ENCODE results near the gene FYN.
A peak's percentile ranks its signal among the peaks of the same experiment; 100 is the strongest.
"Not testable (repeated sequence)": the region's sequence is repeated elsewhere in the genome, so short reads cannot be mapped to it uniquely, and the experiment has no call there.

Gene FYN

DNA sequence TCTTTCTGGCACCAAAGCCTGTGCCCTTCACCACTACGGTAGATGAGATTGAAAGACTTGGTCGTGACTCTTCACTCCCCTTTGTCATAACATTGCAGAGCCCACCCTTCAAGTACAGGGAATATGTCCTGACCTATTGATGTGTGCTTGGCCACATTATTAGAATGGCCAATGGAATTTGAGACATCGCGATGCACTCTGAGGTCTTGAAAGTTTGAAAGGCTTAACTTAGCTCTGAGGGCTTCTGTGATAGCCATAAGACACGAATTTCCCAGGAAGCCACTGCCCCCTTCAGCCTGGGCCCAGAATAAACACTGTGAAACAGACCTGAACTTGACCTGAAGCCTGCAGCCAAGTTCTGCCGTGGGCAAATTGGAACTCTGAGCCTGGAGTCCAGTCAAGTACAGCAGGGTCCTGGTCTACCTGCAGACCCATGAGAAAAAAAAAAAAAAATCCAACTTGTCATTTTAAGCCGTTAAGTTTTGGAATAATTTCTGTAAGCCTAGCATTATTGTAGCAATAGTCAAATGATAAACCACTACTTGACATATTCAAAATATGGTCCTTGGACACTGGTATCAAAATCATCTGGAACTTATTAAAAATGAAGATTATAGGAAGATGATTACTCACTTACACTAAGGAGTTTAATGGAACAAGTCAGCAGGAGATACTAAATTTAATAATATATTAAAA lies 230.6 kb downstream of the FYN start:
- H3K4me3 ChIP-seq (ENCODE audit: insufficient read length, low read depth): no peak overlapping the region
- no peaks in the 10 kb centered on the region for H3K36me3 ChIP-seq (ENCODE audit: insufficient read depth, insufficient read length, low read length)
- H3K27me3 ChIP-seq (ENCODE audit: insufficient read depth, insufficient read length): no peaks in the 10 kb centered on the region
- TF ChIP-seq SUZ12 (IDR thresholded peaks at IDR 0.05; ENCODE audit: extremely low read depth, insufficient read depth, insufficient read length): no peak
- no peak for TF ChIP-seq ZNF274 (IDR thresholded peaks at IDR 0.05; ENCODE audit: low read depth, low read length)
- no peak for TF ChIP-seq YY1 (IDR thresholded peaks at IDR 0.05; ENCODE audit: insufficient read depth, insufficient read length)
- H3K9ac ChIP-seq (ENCODE audit: insufficient read length, low read depth): no peak overlapping the region
- DNase-seq (ENCODE audit: low read depth, low spot score): peak; percentile 28
- no peaks in the 10 kb centered on the region for H3K4me1 ChIP-seq (ENCODE audit: insufficient read depth, insufficient read length)
- H3K9me3 ChIP-seq (ENCODE audit: insufficient read depth, low read length): no peaks in the 10 kb centered on the region

GRCh38 chr6:111639266-111639665 lies 234.0 kb downstream of the FYN start:
- H3K4me1 ChIP-seq (ENCODE audit: insufficient read depth, insufficient read length): no peaks in the 10 kb centered on the region
- no peaks in the 10 kb centered on the region for H3K36me3 ChIP-seq (ENCODE audit: insufficient read depth, insufficient read length, low read length)
- H3K27me3 ChIP-seq (ENCODE audit: insufficient read depth, insufficient read length): no peaks in the 10 kb centered on the region
- no peak overlapping the region for H3K9ac ChIP-seq (ENCODE audit: insufficient read length, low read depth)
- TF ChIP-seq ZNF274 (IDR thresholded peaks at IDR 0.05; ENCODE audit: low read depth, low read length) (no peak), YY1 (IDR thresholded peaks at IDR 0.05; ENCODE audit: insufficient read depth, insufficient read length) (no peak), SUZ12 (IDR thresholded peaks at IDR 0.05; ENCODE audit: extremely low read depth, insufficient read depth, insufficient read length) (no peak)
- DNase-seq (ENCODE audit: low read depth, low spot score): no peak
- H3K4me3 ChIP-seq (ENCODE audit: insufficient read length, low read depth): no peak overlapping the region
- H3K9me3 ChIP-seq (ENCODE audit: insufficient read depth, low read length): no peaks in the 10 kb centered on the region

DNA sequence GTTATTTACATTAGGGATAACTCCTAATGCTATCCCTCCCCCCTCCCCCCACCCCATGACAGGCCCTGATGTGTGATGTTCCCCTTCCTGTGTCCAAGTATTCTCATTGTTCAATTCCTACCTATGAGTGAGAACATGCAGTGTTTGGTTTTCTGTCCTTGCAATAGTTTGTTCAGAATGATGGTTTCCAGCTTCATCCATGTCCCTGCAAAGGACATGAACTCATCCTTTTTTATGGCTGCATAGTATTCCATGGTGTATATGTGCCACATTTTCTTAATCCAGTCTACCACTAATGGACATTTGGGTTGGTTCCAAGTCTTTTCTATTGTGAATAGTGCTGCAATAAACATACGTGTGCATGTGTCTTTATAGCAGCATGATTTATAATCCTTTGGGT lies 238.3 kb downstream of the FYN start:
- not testable (repeated sequence) for H3K4me1 ChIP-seq (ENCODE audit: insufficient read depth, insufficient read length); H3K9me3 ChIP-seq (ENCODE audit: insufficient read depth, low read length); H3K27me3 ChIP-seq (ENCODE audit: insufficient read depth, insufficient read length); H3K36me3 ChIP-seq (ENCODE audit: insufficient read depth, insufficient read length, low read length); DNase-seq (ENCODE audit: low read depth, low spot score); H3K9ac ChIP-seq (ENCODE audit: insufficient read length, low read depth); H3K4me3 ChIP-seq (ENCODE audit: insufficient read length, low read depth)

GRCh38 chr6:111633822-111634221 lies 239.4 kb downstream of the FYN start:
- Histone ChIP-seq H3K36me3 (ENCODE audit: insufficient read depth, insufficient read length, low read length) (no peaks in the 10 kb centered on the region), H3K9me3 (ENCODE audit: insufficient read depth, low read length) (no peaks in the 10 kb centered on the region), H3K27me3 (ENCODE audit: insufficient read depth, insufficient read length) (no peaks in the 10 kb centered on the region), H3K4me3 (ENCODE audit: insufficient read length, low read depth) (no peak overlapping the region), H3K4me1 (ENCODE audit: insufficient read depth, insufficient read length) (peaks cover 7% of the 10 kb centered on the region), H3K9ac (ENCODE audit: insufficient read length, low read depth) (no peak overlapping the region)
- no peak for DNase-seq (ENCODE audit: low read depth, low spot score)
- TF ChIP-seq SUZ12 (IDR thresholded peaks at IDR 0.05; ENCODE audit: extremely low read depth, insufficient read depth, insufficient read length): no peak
- TF ChIP-seq ZNF274 (IDR thresholded peaks at IDR 0.05; ENCODE audit: low read depth, low read length): no peak
- no peak for TF ChIP-seq YY1 (IDR thresholded peaks at IDR 0.05; ENCODE audit: insufficient read depth, insufficient read length)

- DNase-seq (ENCODE audit: low read depth, low spot score): no peak
- TF ChIP-seq ZNF274 (IDR thresholded peaks at IDR 0.05; ENCODE audit: low read depth, low read length) (no peak), YY1 (IDR thresholded peaks at IDR 0.05; ENCODE audit: insufficient read depth, insufficient read length) (no peak), SUZ12 (IDR thresholded peaks at IDR 0.05; ENCODE audit: extremely low read depth, insufficient read depth, insufficient read length) (no peak)
- H3K27me3 ChIP-seq (ENCODE audit: insufficient read depth, insufficient read length): no peaks in the 10 kb centered on the region
Observed at GRCh38 chr6:111632468-111633247, 240.6 kb downstream of the FYN start.

GRCh38 chr6:111631903-111632460 lies 241.3 kb downstream of the FYN start:
- no peak for TF ChIP-seq YY1 (IDR thresholded peaks at IDR 0.05; ENCODE audit: insufficient read depth, insufficient read length)
- TF ChIP-seq SUZ12 (IDR thresholded peaks at IDR 0.05; ENCODE audit: extremely low read depth, insufficient read depth, insufficient read length): no peak
- TF ChIP-seq ZNF274 (IDR thresholded peaks at IDR 0.05; ENCODE audit: low read depth, low read length): no peak
- H3K9me3 ChIP-seq (ENCODE audit: insufficient read depth, low read length): no peaks in the 10 kb centered on the region
- H3K27me3 ChIP-seq (ENCODE audit: insufficient read depth, insufficient read length): no peaks in the 10 kb centered on the region
- peak overlapping the region; percentile 32 for H3K9ac ChIP-seq (ENCODE audit: insufficient read length, low read depth)
- no peaks in the 10 kb centered on the region for H3K36me3 ChIP-seq (ENCODE audit: insufficient read depth, insufficient read length, low read length)
- H3K4me1 ChIP-seq (ENCODE audit: insufficient read depth, insufficient read length): peaks cover 7% of the 10 kb centered on the region
- DNase-seq (ENCODE audit: low read depth, low spot score): no peak
- no peak overlapping the region for H3K4me3 ChIP-seq (ENCODE audit: insufficient read length, low read depth)

More at GRCh38 chr6:111632468-111633247, 240.6 kb downstream of the FYN start:
- no peaks in the 10 kb centered on the region for H3K9me3 ChIP-seq (ENCODE audit: insufficient read depth, low read length)
- H3K4me3 ChIP-seq (ENCODE audit: insufficient read length, low read depth): no peak overlapping the region
- no peak overlapping the region for H3K9ac ChIP-seq (ENCODE audit: insufficient read length, low read depth)
- no peaks in the 10 kb centered on the region for H3K36me3 ChIP-seq (ENCODE audit: insufficient read depth, insufficient read length, low read length)
- peaks cover 7% of the 10 kb centered on the region for H3K4me1 ChIP-seq (ENCODE audit: insufficient read depth, insufficient read length)

- Histone ChIP-seq H3K27me3 (ENCODE audit: insufficient read depth, insufficient read length) (no peaks in the 10 kb centered on the region), H3K36me3 (ENCODE audit: insufficient read depth, insufficient read length, low read length) (no peaks in the 10 kb centered on the region), H3K9ac (ENCODE audit: insufficient read length, low read depth) (no peak overlapping the region), H3K9me3 (ENCODE audit: insufficient read depth, low read length) (no peaks in the 10 kb centered on the region), H3K4me1 (ENCODE audit: insufficient read depth, insufficient read length) (peaks cover 7% of the 10 kb centered on the region), H3K4me3 (ENCODE audit: insufficient read length, low read depth) (no peak overlapping the region)
- DNase-seq (ENCODE audit: low read depth, low spot score): no peak
- TF ChIP-seq SUZ12 (IDR thresholded peaks at IDR 0.05; ENCODE audit: extremely low read depth, insufficient read depth, insufficient read length) (no peak), ZNF274 (IDR thresholded peaks at IDR 0.05; ENCODE audit: low read depth, low read length) (no peak), YY1 (IDR thresholded peaks at IDR 0.05; ENCODE audit: insufficient read depth, insufficient read length) (no peak)
Observed at GRCh38 chr6:111631018-111631417, 242.2 kb downstream of the FYN start.

All from NT2/D1 (cell line).